ENCODE data around the gene RNF144A.

GRCh38 chr2:7071154-7071553, 153.9 kb downstream of the RNF144A start:
- TF ChIP-seq POLR2AphosphoS5 (IDR thresholded peaks at IDR 0.05; ENCODE audit: low read depth, low read length) (no peak), SIN3A (IDR thresholded peaks at IDR 0.05; ENCODE audit: borderline replicate concordance, insufficient read depth, low read length) (no peak), TAF1 (IDR thresholded peaks at IDR 0.05; ENCODE audit: borderline replicate concordance, insufficient read depth, low read length) (no peak)
- TF ChIP-seq, protein P1, sequence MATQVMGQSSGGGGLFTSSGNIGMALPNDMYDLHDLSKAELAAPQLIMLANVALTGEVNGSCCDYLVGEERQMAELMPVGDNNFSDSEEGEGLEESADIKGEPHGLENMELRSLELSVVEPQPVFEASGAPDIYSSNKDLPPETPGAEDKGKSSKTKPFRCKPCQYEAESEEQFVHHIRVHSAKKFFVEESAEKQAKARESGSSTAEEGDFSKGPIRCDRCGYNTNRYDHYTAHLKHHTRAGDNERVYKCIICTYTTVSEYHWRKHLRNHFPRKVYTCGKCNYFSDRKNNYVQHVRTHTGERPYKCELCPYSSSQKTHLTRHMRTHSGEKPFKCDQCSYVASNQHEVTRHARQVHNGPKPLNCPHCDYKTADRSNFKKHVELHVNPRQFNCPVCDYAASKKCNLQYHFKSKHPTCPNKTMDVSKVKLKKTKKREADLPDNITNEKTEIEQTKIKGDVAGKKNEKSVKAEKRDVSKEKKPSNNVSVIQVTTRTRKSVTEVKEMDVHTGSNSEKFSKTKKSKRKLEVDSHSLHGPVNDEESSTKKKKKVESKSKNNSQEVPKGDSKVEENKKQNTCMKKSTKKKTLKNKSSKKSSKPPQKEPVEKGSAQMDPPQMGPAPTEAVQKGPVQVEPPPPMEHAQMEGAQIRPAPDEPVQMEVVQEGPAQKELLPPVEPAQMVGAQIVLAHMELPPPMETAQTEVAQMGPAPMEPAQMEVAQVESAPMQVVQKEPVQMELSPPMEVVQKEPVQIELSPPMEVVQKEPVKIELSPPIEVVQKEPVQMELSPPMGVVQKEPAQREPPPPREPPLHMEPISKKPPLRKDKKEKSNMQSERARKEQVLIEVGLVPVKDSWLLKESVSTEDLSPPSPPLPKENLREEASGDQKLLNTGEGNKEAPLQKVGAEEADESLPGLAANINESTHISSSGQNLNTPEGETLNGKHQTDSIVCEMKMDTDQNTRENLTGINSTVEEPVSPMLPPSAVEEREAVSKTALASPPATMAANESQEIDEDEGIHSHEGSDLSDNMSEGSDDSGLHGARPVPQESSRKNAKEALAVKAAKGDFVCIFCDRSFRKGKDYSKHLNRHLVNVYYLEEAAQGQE (IDR thresholded peaks at IDR 0.05; ENCODE audit: insufficient read depth in 1 of 2, low read depth in 2 of 2, low read length in 2 of 2), result no peak
